Stomach smooth muscle (tissue), 2 donors: ENCODE data around the gene VSTM2L.

Experiments
- H3K27ac ChIP-seq: one replicate; pipeline ENCODE4 v1.7.0; 2013; ENCODE audit warnings: mild to moderate bottlenecking, low read length, inconsistent platforms
- H3K27me3 ChIP-seq, 2 donors: one replicate each; pipeline ENCODE4 v1.7.0; 2013; ENCODE audit warnings: low read length in 2 of 2; ENCODE audit not compliant: insufficient read depth in 2 of 2, control insufficient read depth in 1 of 2
- H3K36me3 ChIP-seq, 2 donors: one replicate each; pipeline ENCODE4 v1.7.0; 2013; ENCODE audit warnings: low read length in 2 of 2; ENCODE audit not compliant: control insufficient read depth in 2 of 2, insufficient read depth in 2 of 2
- H3K4me1 ChIP-seq: one replicate; pipeline ENCODE4 v1.7.0; 2013; ENCODE audit warnings: low read length; ENCODE audit not compliant: control insufficient read depth, insufficient read depth
- H3K4me3 ChIP-seq, 2 donors: one replicate each; pipeline ENCODE4 v1.7.0; 2013; ENCODE audit warnings: low read length in 2 of 2
- H3K9ac ChIP-seq, 2 donors: one replicate each; pipeline ENCODE4 v1.7.0; 2013; ENCODE audit warnings: low read length in 2 of 2, mild to moderate bottlenecking in 1 of 2
- H3K9me3 ChIP-seq, 2 donors: one replicate each; pipeline ENCODE4 v1.7.0; 2013; ENCODE audit warnings: low read length in 2 of 2; ENCODE audit not compliant: control insufficient read depth in 2 of 2
- donor health status: healthy.
- donor health status: Pancreatic carcinoma.

Gene VSTM2L

GRCh38 chr20:37921341-37921929 is 18.5 kb downstream of the VSTM2L start:
- Histone ChIP-seq H3K4me3 (no peak overlapping the region), H3K27ac (no peak overlapping the region), H3K27me3 (peaks cover 4 to 11% of the 10 kb centered on the region in 2 donors), H3K4me1 (no peaks in the 10 kb centered on the region), H3K9me3 (no peaks in the 10 kb centered on the region), H3K9ac (no peak overlapping the region), H3K36me3 (no peaks in the 10 kb centered on the region)

- no peak overlapping the region for H3K27ac ChIP-seq
- H3K9ac ChIP-seq, result no peak overlapping the region
- no peaks in the 10 kb centered on the region for H3K4me1 ChIP-seq
- no peak overlapping the region for H3K4me3 ChIP-seq
- H3K27me3 ChIP-seq, result peaks cover 3 to 9% of the 10 kb centered on the region in 2 donors
- no peaks in the 10 kb centered on the region for H3K9me3 ChIP-seq
- H3K36me3 ChIP-seq, result no peaks in the 10 kb centered on the region
Observed at GRCh38 chr20:37922016-37922415, 19.1 kb downstream of the VSTM2L start.

DNA sequence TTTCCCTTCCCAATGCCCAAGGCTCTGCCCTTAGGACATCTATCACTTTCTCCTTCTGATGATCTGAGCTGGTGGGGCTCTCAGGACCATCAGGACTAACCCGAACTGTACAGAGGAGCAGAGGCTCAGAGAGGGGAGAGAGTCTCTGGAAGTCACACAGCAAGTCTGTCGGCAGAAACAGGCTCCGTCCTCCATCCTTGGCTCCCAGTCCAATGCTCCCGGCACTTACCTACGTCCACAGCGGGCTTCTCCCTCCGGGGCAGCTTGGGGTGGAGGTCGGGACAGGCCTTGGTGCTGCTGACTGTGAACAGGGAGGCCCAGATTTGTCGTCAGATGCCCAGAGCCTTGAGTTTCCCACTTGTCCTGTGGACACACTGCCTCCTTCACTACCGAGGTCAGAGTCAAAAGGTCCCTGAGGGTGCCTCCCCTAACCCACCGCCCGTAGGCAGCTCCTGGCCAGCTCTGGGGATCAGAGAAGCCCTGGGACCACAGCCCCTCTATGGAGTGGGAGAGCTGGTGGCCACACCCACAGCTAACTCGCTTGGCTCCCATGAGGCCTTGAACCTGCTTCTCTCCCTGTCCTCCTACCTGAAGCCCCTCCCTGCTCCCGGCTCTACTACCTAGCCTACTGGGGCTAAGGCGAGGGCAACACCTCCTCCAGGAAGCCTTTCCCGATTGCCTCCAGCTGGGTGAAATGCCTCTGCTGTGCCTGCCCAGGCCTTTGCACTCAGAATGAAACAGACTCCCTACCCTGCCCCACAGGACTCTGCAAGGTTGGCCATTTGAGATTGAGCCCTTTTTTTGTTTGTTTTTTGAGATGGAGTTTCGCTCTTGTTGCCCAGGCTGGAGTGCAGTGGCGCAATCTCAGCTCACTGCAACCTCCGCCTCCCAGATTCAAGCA is 22.6 kb downstream of the VSTM2L start:
- no peak overlapping the region for H3K27ac ChIP-seq
- peaks cover 3 to 4% of the 10 kb centered on the region in 2 donors for H3K27me3 ChIP-seq
- no peak overlapping the region for H3K9ac ChIP-seq
- H3K36me3 ChIP-seq, result no peaks in the 10 kb centered on the region
- no peaks in the 10 kb centered on the region for H3K9me3 ChIP-seq
- H3K4me1 ChIP-seq, result no peaks in the 10 kb centered on the region
- H3K4me3 ChIP-seq, result no peak overlapping the region

GRCh38 chr20:37926612-37927011 is 23.7 kb downstream of the VSTM2L start:
- H3K9ac ChIP-seq, result no peak overlapping the region
- peaks cover 3 to 4% of the 10 kb centered on the region in 2 donors for H3K27me3 ChIP-seq
- H3K9me3 ChIP-seq, result no peaks in the 10 kb centered on the region
- no peak overlapping the region for H3K27ac ChIP-seq
- no peak overlapping the region for H3K4me3 ChIP-seq
- H3K36me3 ChIP-seq, result no peaks in the 10 kb centered on the region
- no peaks in the 10 kb centered on the region for H3K4me1 ChIP-seq

DNA sequence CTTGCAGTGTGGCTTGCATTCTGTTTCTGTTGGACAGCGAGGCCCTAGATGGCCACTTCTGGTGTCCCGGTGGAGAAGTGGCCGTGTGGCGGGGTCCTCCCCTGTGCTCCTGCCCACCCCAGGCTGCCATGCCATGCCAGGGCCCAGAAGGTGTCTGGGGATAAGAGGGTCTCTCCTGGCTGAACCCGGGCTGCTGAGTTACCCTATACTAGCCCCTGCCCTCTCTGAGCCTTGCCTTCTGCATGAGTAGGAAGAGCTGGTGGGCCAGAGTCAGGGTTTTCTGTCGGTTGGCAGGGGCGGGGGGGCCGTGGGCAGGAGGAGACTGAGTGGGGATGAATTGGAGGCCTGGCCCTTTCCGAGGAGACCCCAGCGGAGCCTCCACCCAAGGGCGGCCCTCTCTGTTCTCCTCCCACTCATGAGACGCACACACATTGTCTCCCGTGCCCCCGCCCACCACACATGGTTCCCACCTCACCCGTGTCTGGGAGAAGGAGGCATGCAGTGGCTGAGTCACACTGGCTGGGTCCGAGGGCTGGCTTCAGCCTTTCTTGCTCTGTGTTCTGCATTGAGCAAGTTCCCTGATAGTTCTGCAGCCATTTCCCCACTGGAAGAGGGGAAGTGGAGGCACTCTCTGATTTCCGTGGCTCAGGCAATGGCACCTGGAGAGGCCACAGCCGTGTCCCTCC is 24.6 kb downstream of the VSTM2L start:
- Histone ChIP-seq H3K9ac (no peak overlapping the region), H3K9me3 (no peaks in the 10 kb centered on the region), H3K27me3 (peaks cover 0 to 4% of the 10 kb centered on the region in 2 donors), H3K27ac (no peak overlapping the region), H3K4me1 (no peaks in the 10 kb centered on the region), H3K4me3 (no peak overlapping the region), H3K36me3 (no peaks in the 10 kb centered on the region)

DNA sequence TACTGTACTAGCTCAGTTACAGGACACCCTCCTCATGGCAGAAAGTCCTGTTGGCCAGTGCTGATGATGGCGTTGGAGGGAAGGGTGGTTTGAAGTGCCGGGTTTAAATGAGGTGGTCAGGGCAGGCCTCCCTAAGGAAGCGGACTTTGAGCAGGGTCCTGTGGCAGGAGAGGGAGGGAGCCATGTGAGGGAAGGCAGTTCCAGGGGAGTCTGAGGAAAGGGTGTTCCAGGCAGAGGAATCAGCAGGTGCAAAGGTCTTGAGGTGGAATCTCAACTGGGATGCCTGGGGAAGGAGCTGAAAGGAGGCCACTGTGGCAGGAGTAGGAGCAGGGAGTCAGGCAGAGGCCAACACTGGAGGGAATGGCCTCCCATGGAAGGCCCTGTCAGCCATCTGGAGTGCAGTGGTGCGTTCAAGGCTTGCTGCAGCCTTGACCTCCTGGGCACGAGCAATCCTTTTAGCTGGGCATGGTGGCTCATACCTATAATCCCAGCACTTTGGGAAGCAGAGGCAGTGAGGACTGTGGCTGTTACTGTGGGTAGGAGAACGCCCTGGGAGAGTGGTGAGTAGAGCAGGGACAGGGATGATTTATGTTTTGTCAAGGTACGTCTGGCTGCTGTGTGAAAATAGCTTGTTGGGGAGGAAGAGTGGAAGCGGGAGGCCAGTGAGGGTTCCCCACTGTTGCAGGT is 26.2 kb downstream of the VSTM2L start:
- Histone ChIP-seq H3K4me1 (no peaks in the 10 kb centered on the region), H3K27me3 (peaks cover 0 to 4% of the 10 kb centered on the region in 2 donors), H3K9me3 (no peaks in the 10 kb centered on the region), H3K9ac (no peak overlapping the region), H3K27ac (no peak overlapping the region), H3K4me3 (no peak overlapping the region), H3K36me3 (no peaks in the 10 kb centered on the region)

- H3K36me3 ChIP-seq, result no peaks in the 10 kb centered on the region
- no peak overlapping the region for H3K9ac ChIP-seq
- H3K27me3 ChIP-seq, result peaks cover 0 to 4% of the 10 kb centered on the region in 2 donors
- no peak overlapping the region for H3K4me3 ChIP-seq
- no peak overlapping the region for H3K27ac ChIP-seq
- no peaks in the 10 kb centered on the region for H3K9me3 ChIP-seq
- H3K4me1 ChIP-seq, result no peaks in the 10 kb centered on the region
Observed at GRCh38 chr20:37929683-37930014, 26.7 kb downstream of the VSTM2L start.

GRCh38 chr20:37931153-37931922 is 28.4 kb downstream of the VSTM2L start:
- H3K9me3 ChIP-seq, result no peaks in the 10 kb centered on the region
- no peaks in the 10 kb centered on the region for H3K4me1 ChIP-seq
- no peak overlapping the region for H3K4me3 ChIP-seq
- no peaks in the 10 kb centered on the region for H3K36me3 ChIP-seq
- no peak overlapping the region for H3K27ac ChIP-seq
- peaks cover 0 to 4% of the 10 kb centered on the region in 2 donors for H3K27me3 ChIP-seq
- no peak overlapping the region for H3K9ac ChIP-seq

DNA sequence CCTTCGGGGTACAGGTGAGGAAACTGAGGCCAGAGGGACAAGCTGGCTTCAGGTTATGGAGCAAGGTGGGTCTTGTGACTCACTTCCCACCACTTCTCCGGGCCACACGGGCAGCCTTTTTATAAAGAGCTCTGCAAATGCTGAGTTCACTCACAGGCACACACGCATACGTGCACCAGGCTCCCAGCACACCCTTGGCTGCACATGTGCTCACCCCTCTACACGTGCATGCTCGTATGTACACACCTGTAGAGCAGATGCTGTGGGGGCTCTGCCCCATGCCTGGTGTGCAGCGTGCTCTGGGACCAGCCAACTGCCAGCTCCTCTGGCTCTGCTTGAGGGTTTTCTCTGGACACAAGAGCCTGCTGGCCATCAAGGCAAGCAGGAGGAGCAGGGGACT is 29.1 kb downstream of the VSTM2L start:
- H3K36me3 ChIP-seq, result no peaks in the 10 kb centered on the region
- H3K9ac ChIP-seq, result no peak overlapping the region
- no peak overlapping the region for H3K4me3 ChIP-seq
- H3K27me3 ChIP-seq, result peaks cover 0 to 4% of the 10 kb centered on the region in 2 donors
- no peaks in the 10 kb centered on the region for H3K9me3 ChIP-seq
- H3K4me1 ChIP-seq, result no peaks in the 10 kb centered on the region
- no peak overlapping the region for H3K27ac ChIP-seq

GRCh38 chr20:37932919-37933318 is 30.0 kb downstream of the VSTM2L start:
- Histone ChIP-seq H3K27ac (no peak overlapping the region), H3K9ac (no peak overlapping the region), H3K27me3 (peaks cover 0 to 4% of the 10 kb centered on the region in 2 donors), H3K4me1 (no peaks in the 10 kb centered on the region), H3K4me3 (no peak overlapping the region), H3K36me3 (no peaks in the 10 kb centered on the region), H3K9me3 (no peaks in the 10 kb centered on the region)
